Hair follicle dermal papilla cell (primary cell): ENCODE measurements around the gene NCAPG2. TPM values are rescaled to one million over a fixed set of nuclear protein-coding genes. Genes with fewer than 3 reads are reported as not detected.

Experiments used
- small RNA-seq: library from RNA; depleted of rRNA; stranded (forward); fragments of <200 nt; gene quantifications from one replicate; pipeline ENCODE3, GENCODE V24; 2012
- total RNA-seq: library from RNA; depleted of rRNA; stranded (reverse); fragments of >200 nt; gene quantifications from 2 replicates; pipeline ENCODE4 v1.2.3, GENCODE V29; 2012

Gene NCAPG2, protein sequence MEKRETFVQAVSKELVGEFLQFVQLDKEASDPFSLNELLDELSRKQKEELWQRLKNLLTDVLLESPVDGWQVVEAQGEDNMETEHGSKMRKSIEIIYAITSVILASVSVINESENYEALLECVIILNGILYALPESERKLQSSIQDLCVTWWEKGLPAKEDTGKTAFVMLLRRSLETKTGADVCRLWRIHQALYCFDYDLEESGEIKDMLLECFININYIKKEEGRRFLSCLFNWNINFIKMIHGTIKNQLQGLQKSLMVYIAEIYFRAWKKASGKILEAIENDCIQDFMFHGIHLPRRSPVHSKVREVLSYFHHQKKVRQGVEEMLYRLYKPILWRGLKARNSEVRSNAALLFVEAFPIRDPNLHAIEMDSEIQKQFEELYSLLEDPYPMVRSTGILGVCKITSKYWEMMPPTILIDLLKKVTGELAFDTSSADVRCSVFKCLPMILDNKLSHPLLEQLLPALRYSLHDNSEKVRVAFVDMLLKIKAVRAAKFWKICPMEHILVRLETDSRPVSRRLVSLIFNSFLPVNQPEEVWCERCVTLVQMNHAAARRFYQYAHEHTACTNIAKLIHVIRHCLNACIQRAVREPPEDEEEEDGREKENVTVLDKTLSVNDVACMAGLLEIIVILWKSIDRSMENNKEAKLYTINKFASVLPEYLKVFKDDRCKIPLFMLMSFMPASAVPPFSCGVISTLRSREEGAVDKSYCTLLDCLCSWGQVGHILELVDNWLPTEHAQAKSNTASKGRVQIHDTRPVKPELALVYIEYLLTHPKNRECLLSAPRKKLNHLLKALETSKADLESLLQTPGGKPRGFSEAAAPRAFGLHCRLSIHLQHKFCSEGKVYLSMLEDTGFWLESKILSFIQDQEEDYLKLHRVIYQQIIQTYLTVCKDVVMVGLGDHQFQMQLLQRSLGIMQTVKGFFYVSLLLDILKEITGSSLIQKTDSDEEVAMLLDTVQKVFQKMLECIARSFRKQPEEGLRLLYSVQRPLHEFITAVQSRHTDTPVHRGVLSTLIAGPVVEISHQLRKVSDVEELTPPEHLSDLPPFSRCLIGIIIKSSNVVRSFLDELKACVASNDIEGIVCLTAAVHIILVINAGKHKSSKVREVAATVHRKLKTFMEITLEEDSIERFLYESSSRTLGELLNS
- total RNA-seq: 8.3 and 14.7 TPM in 2 replicates

DNA sequence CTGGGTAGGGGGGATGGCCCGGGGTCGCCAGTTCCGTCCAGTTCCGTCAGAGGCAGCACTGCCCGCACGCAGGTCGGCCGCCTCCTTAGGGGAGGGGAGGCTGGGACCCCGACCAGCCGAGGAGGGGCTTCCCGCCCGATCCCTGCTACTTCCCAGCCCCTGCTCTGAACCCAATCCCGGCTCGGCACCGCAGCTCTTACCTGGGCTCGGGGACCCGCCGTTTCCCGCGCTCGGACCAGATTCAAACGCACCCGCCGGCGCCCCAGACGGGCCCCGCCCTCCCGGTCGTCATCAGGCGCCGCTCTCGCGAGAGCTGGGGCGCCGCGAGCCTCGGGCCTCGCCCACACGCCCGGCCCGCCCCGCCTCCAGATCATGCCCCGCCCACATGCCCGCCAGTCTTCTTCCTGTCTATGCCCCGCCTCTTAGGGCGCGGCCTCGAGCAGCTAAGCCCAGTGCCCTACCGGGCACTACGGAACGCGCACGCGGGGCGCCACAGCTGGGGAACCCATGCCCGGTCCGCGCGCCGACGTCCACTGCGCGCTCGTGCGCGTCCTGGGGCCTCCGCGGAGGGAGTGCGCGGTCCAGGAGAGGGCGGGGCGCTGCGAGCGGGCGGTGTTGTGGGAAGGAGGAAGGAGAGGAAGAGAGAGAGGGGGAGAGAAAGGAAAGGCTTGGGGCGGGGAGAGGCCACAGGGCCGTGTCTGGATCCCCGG, at the start of gene NCAPG2:
NCAPG2 (minus strand) TSS at position 281 of the 710 bp plus-strand sequence. CDS start 2,905 bp downstream, outside the sequence.

DNA sequence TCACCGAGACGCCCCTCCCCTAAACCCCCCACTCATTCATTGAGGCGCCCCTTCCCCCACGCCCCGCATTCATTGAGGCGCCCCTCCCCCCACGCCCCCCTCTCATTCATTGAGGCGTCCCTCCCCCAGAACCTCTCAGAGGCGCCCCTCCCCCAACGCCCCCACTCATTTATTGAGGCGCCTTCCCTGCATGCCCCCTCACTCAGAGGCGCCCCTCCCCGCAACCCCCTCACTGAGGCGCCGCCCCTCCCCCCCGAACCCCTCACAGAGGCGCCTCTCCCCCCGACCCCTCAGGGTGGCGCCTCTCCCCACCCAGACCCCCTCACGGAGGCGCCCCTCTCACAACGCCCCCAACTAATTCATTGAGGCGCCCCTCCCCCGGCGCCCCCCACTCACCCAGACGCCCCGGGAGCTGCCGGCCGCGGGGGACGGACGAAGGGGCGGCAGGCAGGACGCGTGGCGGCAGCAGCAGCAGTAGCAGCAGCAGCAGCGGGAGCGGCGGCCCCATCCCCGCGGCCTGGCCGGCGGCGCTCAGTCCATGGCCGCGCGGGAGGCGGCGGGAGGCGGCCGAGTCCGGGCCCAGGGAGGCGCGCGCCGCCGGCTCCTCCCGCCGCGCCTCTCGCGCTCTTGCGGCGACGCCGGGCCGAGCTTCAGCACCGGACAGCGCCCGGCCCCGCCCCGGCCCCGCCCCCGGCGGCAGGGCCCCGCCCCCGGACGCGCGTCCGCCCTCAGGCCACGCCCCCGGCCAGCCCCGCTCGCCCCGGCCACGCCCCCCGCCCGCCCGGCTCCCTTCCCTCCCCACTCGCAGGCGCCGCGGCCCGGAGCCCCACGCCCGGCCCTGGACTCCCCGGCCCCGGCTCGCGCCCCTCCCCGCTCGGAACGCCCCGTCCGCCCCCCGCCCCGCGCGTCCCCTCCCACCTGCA, 117.2 kb downstream of the NCAPG2 start, which contains the start of gene PTPRN2:
PTPRN2 (minus strand) TSS at position 662 of the 923 bp plus-strand sequence.

Small RNA genes lying within 50 kb of the gene (small RNA-seq; reads per million reads assigned to genes)
- not detected for gene MIR5707
- not detected for gene THAP5P1

Other genes with a start within 250 kb of the NCAPG2 start
- gene PTPRN2, start 117.0 kb downstream of the NCAPG2 start, total RNA-seq: 0.24 and 0.32 TPM in 2 replicates
- gene ESYT2, start 124.7 kb upstream of the NCAPG2 start, total RNA-seq: 147 and 168 TPM in 2 replicates
- 6.9 and 9.1 TPM in 2 replicates for gene DYNC2I1, start 151.8 kb upstream of the NCAPG2 start, total RNA-seq